Lower leg skin (tissue), 3 donors: ENCODE measurements around the gene PTK7.

Experiments
- POLR2A ChIP-seq, 2 donors: fragments of 450-650 bp; IDR thresholded peaks; one replicate each; pipeline ENCODE4 v1.6.1; 2016 to 2017; ENCODE audit warnings: antibody characterized with exemption in 2 of 2, mild to moderate bottlenecking in 1 of 2, moderate library complexity in 1 of 2
- TF ChIP-seq, protein P1 (sequence below), 3 donors: fragments of 450-650 bp; IDR thresholded peaks; one replicate each; pipeline ENCODE4 v1.5.1; 2016; ENCODE audit warnings: antibody characterized with exemption in 3 of 3, mild to moderate bottlenecking in 3 of 3, moderate library complexity in 2 of 3

DNA sequence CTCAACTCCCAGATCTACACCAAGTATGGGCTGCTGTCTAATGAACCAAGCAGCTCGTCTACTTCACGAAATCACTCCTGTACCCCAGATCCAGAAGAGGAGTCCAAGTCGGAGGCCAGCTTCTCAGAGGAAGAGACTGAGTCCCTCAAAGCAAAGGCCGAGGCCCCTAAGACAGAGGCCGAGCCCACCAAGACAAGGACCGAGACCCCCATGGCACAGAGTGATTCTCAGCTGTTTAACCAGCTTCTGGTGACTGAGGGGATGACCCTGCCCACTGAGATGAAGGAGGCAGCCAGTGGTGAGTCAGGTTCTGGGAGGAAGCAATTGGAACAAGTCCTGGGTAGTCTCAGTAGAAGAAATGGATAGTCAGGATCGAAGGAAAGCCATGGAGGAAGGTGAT lies 111.7 kb downstream of the PTK7 start:
- TF ChIP-seq, protein P1, sequence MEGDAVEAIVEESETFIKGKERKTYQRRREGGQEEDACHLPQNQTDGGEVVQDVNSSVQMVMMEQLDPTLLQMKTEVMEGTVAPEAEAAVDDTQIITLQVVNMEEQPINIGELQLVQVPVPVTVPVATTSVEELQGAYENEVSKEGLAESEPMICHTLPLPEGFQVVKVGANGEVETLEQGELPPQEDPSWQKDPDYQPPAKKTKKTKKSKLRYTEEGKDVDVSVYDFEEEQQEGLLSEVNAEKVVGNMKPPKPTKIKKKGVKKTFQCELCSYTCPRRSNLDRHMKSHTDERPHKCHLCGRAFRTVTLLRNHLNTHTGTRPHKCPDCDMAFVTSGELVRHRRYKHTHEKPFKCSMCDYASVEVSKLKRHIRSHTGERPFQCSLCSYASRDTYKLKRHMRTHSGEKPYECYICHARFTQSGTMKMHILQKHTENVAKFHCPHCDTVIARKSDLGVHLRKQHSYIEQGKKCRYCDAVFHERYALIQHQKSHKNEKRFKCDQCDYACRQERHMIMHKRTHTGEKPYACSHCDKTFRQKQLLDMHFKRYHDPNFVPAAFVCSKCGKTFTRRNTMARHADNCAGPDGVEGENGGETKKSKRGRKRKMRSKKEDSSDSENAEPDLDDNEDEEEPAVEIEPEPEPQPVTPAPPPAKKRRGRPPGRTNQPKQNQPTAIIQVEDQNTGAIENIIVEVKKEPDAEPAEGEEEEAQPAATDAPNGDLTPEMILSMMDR (IDR thresholded peaks at IDR 0.05), result no peak
- no peak for TF ChIP-seq POLR2A (IDR thresholded peaks at IDR 0.05)
